Posterior cingulate gyrus (tissue), 11 donors: ENCODE data around the gene SNPH.

Experiments used
- DNase-seq, 10 donors: peaks; one replicate each; pipeline versions ENCODE4 v3.0.0 to v3.0.0-alpha.2; 2020 to 2021; ENCODE audit warnings: mixed read lengths in 3 of 10
- intact Hi-C: fragments of 100-400 bp; cut with DNase I; formaldehyde crosslinking; loops from one replicate; pipeline ENCODE4 v1.15.1; 2023

Gene SNPH

GRCh38 chr20:1283522-1284510, 17.7 kb downstream of the SNPH start:
- DNase-seq, result peak in 1 of 10 donors; percentile 76
- intact Hi-C loops, result no loop called here

GRCh38 chr20:1286267-1287024, 20.4 kb downstream of the SNPH start:
- intact Hi-C loops, result no loop called here
- no peak for DNase-seq

GRCh38 chr20:1287306-1287705, 21.2 kb downstream of the SNPH start:
- intact Hi-C loops, result no loop called here

GRCh38 chr20:1287787-1288569, 21.9 kb downstream of the SNPH start:
- intact Hi-C loops, result no loop called here
- DNase-seq, result peak in 1 of 10 donors; percentile 77

More at GRCh38 chr20:1287306-1287705, 21.2 kb downstream of the SNPH start:
- no peak for DNase-seq

- peak in 6 of 10 donors; percentile 45 to 91 (median 80) for DNase-seq
- intact Hi-C loops, result no loop called here
These were observed 25.2 kb downstream of the SNPH start for GRCh38 chr20:1291191-1291741.

- peak in 1 of 10 donors; percentile 8 for DNase-seq
- intact Hi-C loops, result no loop called here
These were observed 26.5 kb downstream of the SNPH start for GRCh38 chr20:1292620-1293019.

GRCh38 chr20:1293641-1294379, 27.7 kb downstream of the SNPH start:
- peak in 1 of 10 donors; percentile 62 for DNase-seq
- intact Hi-C loops, result no loop called here

- DNase-seq, result peak in 1 of 10 donors; percentile 72
- intact Hi-C loops, result no loop called here
These were observed 28.4 kb downstream of the SNPH start for GRCh38 chr20:1294497-1294896.

GRCh38 chr20:1295276-1295930, 29.3 kb downstream of the SNPH start:
- DNase-seq, result peak in 1 of 10 donors; percentile 75
- intact Hi-C loops, result no loop called here

- peak in 1 of 10 donors; percentile 77 for DNase-seq
- intact Hi-C loops, result no loop called here
These were observed 30.1 kb downstream of the SNPH start for GRCh38 chr20:1296117-1296610.

- DNase-seq, result peak in 1 of 10 donors; percentile 83
- intact Hi-C loops, result no loop called here
These were observed 30.8 kb downstream of the SNPH start for GRCh38 chr20:1296922-1297321.

GRCh38 chr20:1297486-1297885, 31.4 kb downstream of the SNPH start:
- peak in 1 of 10 donors; percentile 32 for DNase-seq
- intact Hi-C loops, result no loop called here

GRCh38 chr20:1298166-1298565, 32.1 kb downstream of the SNPH start:
- intact Hi-C loops, result no loop called here
- DNase-seq, result peak in 1 of 10 donors; percentile 63

- intact Hi-C loops, result no loop called here
- peak in 2 of 10 donors; percentile 27 to 45 for DNase-seq
These were observed 32.9 kb downstream of the SNPH start for GRCh38 chr20:1298888-1299511.

- DNase-seq, result peak in 2 of 10 donors; percentile 44 to 61
- intact Hi-C loops, result no loop called here
These were observed 33.4 kb downstream of the SNPH start for GRCh38 chr20:1299522-1299921.

GRCh38 chr20:1300083-1300840, 34.2 kb downstream of the SNPH start:
- intact Hi-C loops, result no loop called here
- peak in 2 of 10 donors; percentile 52 to 70 for DNase-seq

- intact Hi-C loops, result no loop called here
- peak in 2 of 10 donors; percentile 77 to 83 for DNase-seq
These were observed 35.0 kb downstream of the SNPH start for GRCh38 chr20:1301031-1301529.
